Kidney (tissue), 14 donors: Measurements from ENCODE around the gene KCNK5. TPM values are rescaled to one million over a fixed set of nuclear protein-coding genes. Genes with fewer than 3 reads are reported as not detected.

ENCODE experiments used
- DNase-seq, 5 donors: peaks; one replicate each; pipeline ENCODE4 v3.0.0-alpha.2; 2013 to 2020
- FAIRE-seq: peaks from 2 replicates; lab custom pipeline; 2012; peaks lifted over from hg19 to GRCh38; lab: Jason Lieb, UNC
- H3K27ac ChIP-seq, 2 donors: one replicate each; pipeline ENCODE4 v1.7.0; 2013; ENCODE audit warnings: low read depth in 2 of 2, low read length in 2 of 2, inconsistent platforms in 1 of 2
- H3K27me3 ChIP-seq: one replicate; pipeline ENCODE4 v1.7.1; 2013; ENCODE audit warnings: low read length, inconsistent platforms; ENCODE audit not compliant: control insufficient read depth, insufficient read depth
- H3K36me3 ChIP-seq, 3 donors: one replicate each; pipeline versions ENCODE4 v1.7.0 to v1.7.1; 2013; ENCODE audit warnings: low read length in 3 of 3, control low read depth in 1 of 3, inconsistent platforms in 1 of 3; ENCODE audit not compliant: insufficient read depth in 3 of 3, control insufficient read depth in 2 of 3
- H3K4me1 ChIP-seq, 3 donors: one replicate each; pipeline versions ENCODE4 v1.7.0 to v1.7.1; 2013; ENCODE audit warnings: low read length in 3 of 3, inconsistent platforms in 1 of 3, low read depth in 1 of 3; ENCODE audit not compliant: control insufficient read depth in 2 of 3, insufficient read depth in 2 of 3
- H3K4me3 ChIP-seq, 3 donors: one replicate each; pipeline versions ENCODE4 v1.7.0 to v1.8.1; 2013; ENCODE audit warnings: low read length in 3 of 3, control low read depth in 1 of 3, inconsistent platforms in 1 of 3
- H3K9ac ChIP-seq, 3 donors: one replicate each; pipeline versions ENCODE4 v1.7.0 to v1.7.1; 2013; ENCODE audit warnings: low read length in 3 of 3, control low read depth in 1 of 3, inconsistent platforms in 1 of 3
- H3K9me3 ChIP-seq, 3 donors: one replicate each; pipeline versions ENCODE4 v1.7.0 to v1.7.1; 2013; ENCODE audit warnings: low read length in 3 of 3, control low read depth in 1 of 3, inconsistent platforms in 1 of 3; ENCODE audit not compliant: control insufficient read depth in 2 of 3, insufficient read depth in 1 of 3
- CTCF ChIP-seq: IDR thresholded peaks from 3 replicates; pipeline ENCODE4 v1.5.1; 2012; ENCODE audit warnings: mild to moderate bottlenecking, moderate library complexity, borderline replicate concordance; ENCODE audit not compliant: insufficient read depth; ENCODE audit errors: extremely low read depth
- intact Hi-C: fragments of 100-400 bp; cut with DNase I; formaldehyde crosslinking; loops from one replicate; pipeline ENCODE4 v1.11.1; 2022
- polyA plus RNA-seq: library from polyadenylated mRNA; stranded (reverse); fragments of 350-450 nt; fragmentation: Illumina TruSeq; extraction: RNeasy Lipid Tissue Mini Kit (QIAGEN cat#74804); gene quantifications from one replicate; pipeline ENCODE4 v1.2.3, GENCODE V29; 2014; ENCODE audit warnings: low read depth, low replicate concordance; ENCODE audit not compliant: insufficient read depth
- total RNA-seq: library from RNA; stranded (reverse); fragmentation: NEBNext Ultra II Directional; extraction: Animal tissue kit (Norgen Biotek cat#: 25700); gene quantifications from one replicate; pipeline ENCODE4 v1.2.1, GENCODE V29; 2021
- donor health status: control.
- donor health status: control.
- donor health status: control.
- donor health status: control.
- donor health status: control.
- donor health status: DM: yes; HTN: yes; CAD: no.
- donor health status: Normal renal cell carcinoma (clear cell type).

Gene KCNK5
- total and polyA plus RNA-seq, 2 donors from 2014 or later, result 48.4 to 77.0 TPM

GRCh38 chr6:39191236-39191930 is 37.9 kb downstream of the KCNK5 start:
- Histone ChIP-seq H3K9me3 (no peaks in the 10 kb centered on the region), H3K4me1 (peaks cover 0 to 11% (median 9%) of the 10 kb centered on the region in 3 donors), H3K27me3 (no peaks in the 10 kb centered on the region), H3K36me3 (peaks cover 2 to 43% (median 19%) of the 10 kb centered on the region in 3 donors), H3K4me3 (no peak overlapping the region), H3K9ac (no peak overlapping the region), H3K27ac (no peak overlapping the region)
- FAIRE-seq, result no peak
- TF ChIP-seq CTCF, result no peak
- DNase-seq, result peak in 1 of 5 donors; percentile 62
- intact Hi-C loops, result no loop called here

- intact Hi-C loops, result no loop called here
- no peak overlapping the region for H3K27ac ChIP-seq
- no peak for TF ChIP-seq CTCF
- no peaks in the 10 kb centered on the region for H3K9me3 ChIP-seq
- no peak overlapping the region for H3K9ac ChIP-seq
- H3K4me1 ChIP-seq, result peaks cover 0 to 11% (median 9%) of the 10 kb centered on the region in 3 donors
- H3K36me3 ChIP-seq, result peaks cover 2 to 38% (median 19%) of the 10 kb centered on the region in 3 donors
- FAIRE-seq (no peak), DNase-seq (peak in 1 of 5 donors; percentile 59)
- H3K4me3 ChIP-seq, result no peak overlapping the region
- no peaks in the 10 kb centered on the region for H3K27me3 ChIP-seq
Measured at GRCh38 chr6:39190545-39191235, 38.6 kb downstream of the KCNK5 start.

GRCh38 chr6:39189915-39190544 is 39.2 kb downstream of the KCNK5 start:
- H3K27ac ChIP-seq, result peak overlapping the region; percentile 7 to 14
- peaks cover 0 to 9% (median 6%) of the 10 kb centered on the region in 3 donors for H3K4me1 ChIP-seq
- no peak overlapping the region for H3K4me3 ChIP-seq
- TF ChIP-seq CTCF, result peak; percentile 36
- no peak overlapping the region for H3K9ac ChIP-seq
- FAIRE-seq, result no peak
- DNase-seq, result peak in 4 of 5 donors; percentile 46 to 76 (median 61)
- peaks cover 2 to 32% (median 14%) of the 10 kb centered on the region in 3 donors for H3K36me3 ChIP-seq
- no peaks in the 10 kb centered on the region for H3K27me3 ChIP-seq
- intact Hi-C loops, result no loop called here
- no peaks in the 10 kb centered on the region for H3K9me3 ChIP-seq
